IPS DF 4.7 (cell line): Measurements from ENCODE around the gene SBSN.

Experiments
- DNase-seq: peaks from one replicate; pipeline ENCODE4 v3.0.0-alpha.2; 2013; ENCODE audit warnings: low spot score; ENCODE audit errors: extremely low read depth

Gene SBSN

DNA sequence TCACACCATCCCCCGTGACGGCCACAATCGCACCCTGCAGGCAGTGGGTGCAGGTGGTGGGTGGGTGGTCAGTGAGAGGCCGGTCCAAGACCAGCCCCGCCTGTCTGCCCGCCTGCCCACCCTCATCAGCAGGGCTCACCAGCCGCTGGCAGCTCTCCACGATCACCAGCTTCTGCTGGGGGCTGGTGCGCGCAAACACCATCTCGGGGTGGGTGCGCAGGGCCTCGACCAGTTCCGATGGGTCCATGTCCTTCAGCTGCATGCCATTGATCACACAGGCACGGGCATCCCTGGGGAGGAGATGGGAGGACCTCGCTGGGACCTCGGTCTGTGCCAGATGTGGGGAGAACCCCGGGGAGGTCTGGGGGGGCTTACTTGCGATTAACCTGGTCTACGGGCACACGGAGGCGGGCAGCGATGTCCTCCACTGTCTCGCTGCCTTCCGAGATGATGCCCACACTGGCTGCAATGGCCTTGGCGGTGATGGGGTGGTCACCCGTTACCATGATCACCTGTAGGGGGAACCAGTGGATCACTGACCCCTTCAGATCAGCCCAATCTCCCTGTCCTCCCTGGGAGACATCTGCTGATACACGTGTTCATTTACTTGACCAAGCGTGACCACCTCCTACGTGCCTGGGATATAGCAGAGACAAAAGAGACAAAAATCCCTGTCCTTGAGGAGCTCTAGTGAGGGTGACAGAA, 27.3 kb upstream of the SBSN start:
- DNase-seq = no peak

DNA sequence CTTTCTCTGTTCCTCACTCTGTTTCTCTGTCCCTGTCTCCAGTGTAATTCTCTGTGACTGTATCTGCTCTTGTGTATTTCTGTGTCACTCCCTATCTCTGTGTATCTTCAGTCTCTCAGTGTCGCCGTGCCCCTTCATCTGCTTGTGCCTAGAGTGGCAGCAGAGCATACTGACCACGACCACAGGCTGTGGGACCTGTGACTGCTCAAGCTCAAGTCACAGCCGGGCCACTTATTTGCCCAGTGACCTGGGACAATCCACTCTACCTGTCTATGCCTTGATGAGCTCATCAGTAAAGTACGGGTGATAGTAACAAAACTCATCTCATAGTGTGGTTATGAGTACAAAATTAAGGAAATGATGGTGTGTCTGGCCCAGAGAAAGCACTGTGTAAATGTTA, 26.0 kb upstream of the SBSN start:
- no peak for DNase-seq

DNA sequence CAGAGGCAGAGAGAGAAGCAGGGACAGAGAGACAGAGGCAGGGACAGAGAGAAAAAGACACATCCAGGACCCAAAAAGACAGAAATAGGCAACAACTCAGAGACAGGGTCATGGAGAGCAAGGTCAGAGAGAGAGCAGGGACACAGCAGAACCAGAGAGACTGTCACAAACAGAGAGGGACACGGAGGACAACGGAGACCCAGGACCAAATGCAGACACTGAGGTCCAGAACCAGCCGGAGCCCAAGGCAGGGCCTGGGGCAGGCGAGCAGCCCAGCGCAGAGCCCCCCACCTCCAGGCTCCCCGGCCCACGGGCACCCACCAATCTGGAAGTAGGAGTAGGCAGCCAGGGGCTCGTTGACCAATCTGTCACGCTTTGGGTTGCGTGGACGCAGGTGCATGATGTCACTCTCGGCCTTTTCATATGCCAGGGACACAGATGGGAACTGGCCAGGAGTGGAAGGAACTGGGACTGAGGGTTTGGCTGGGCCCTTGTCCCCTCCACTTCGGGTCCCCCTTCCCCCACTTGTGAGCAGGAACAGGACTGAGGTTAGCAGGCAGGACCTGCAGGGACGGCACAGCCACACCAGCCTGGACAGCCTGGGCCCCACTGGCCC, 25.4 kb upstream of the SBSN start:
- DNase-seq = no peak

DNA sequence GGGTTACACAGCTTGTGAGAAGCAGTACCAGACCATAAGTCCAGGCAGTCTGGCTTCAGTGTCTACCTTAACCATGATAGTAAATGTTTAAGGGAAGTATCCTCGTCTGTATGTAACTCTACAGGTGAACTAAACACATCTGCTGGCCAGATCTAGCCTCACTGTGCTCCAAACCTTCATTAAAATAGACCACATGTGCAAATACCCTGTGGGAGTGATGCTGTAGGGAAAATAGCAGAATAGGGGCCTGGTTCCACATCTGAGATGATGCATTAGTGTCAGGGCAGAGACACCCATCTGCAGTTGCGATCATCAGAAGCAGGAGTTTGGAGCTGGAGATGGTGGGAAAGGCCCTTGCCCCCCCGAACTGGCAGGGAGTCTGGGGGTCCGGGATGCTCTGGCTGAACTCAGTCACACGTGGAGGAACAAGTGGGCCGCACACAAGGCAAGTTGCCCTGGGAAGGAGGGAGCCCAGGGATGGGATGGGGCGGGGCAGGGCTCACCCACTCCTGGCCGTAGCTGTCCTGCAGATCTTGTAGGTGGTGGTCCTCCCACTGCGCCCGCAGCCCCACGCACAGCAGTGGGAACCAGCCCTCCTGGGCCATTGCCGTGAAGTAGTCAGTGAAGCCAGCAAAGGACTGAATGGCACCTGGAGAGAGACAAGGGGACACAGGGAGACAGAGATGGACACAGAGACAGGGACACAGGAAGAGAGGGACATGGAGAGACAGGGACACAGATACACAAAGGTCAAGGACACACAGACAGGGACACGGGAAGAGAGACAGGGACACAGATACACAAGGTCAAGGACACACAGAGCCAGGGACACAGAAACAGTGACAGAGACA, 24.6 kb upstream of the SBSN start:
- DNase-seq = no peak

DNA sequence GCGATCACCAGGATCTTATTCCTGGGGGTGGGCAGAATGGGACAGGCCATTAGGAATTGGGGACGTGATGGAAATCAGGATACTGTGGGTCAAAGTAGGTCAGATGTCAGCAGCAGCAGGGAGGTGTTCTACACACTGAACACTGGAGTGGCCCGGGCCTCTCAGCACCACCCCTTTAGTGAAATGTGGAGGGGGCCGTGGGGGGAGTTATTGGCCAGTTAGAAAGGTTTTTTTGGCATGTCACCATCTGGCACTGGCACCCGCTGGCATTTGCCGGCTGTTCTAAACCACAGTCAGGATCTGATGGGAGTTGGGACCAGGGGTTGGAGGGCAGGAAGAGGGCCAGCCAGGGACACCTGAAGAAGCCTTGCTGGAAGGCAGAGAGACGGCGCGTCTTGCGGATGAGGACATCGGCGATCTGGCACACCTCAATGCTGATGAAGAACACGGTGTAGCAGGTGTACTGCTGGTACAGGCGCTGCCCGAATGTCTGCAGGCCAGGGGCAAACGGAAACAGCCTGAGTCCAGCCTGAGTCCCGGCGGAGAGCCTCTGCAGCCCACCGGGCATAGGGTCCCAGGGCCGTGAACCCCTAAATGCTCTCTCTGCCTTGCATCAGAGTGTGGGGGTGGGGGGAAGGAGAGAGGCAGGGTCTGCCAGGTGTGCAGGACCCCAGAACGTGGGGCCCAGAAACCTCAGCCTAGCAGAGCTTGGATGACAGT, 23.1 kb upstream of the SBSN start:
- DNase-seq = no peak

DNA sequence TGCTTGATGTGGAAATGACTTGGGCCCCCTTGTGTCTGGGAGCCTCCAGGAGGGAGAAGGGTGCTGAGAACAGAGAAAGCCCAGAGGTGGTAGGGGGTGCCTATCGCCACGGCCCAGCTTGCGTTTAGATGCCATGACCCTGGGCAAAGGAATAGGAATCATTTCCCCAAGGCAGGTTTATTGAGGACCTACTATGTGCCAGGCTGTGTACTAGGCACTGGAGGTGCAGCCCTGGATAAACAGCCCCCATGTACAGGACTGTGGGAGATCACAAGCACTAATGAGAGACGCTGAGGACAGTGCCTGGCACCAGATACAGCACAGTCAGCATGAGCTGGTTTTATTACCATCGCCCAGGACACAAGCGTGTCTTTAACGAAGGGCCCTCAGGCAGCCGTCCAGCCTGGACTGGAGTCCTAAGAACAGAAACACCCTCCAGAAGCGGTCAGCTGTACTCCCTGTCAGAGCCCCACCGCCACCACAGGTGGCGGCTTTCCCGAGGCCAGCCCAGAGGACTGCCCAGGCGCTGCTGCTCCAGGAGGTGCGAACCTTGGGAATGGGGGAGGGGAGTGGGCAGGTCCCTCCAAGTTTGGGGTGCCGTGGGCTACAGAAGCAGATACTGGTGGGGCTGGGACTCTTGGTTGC, 21.9 kb upstream of the SBSN start:
- DNase-seq = no peak

DNA sequence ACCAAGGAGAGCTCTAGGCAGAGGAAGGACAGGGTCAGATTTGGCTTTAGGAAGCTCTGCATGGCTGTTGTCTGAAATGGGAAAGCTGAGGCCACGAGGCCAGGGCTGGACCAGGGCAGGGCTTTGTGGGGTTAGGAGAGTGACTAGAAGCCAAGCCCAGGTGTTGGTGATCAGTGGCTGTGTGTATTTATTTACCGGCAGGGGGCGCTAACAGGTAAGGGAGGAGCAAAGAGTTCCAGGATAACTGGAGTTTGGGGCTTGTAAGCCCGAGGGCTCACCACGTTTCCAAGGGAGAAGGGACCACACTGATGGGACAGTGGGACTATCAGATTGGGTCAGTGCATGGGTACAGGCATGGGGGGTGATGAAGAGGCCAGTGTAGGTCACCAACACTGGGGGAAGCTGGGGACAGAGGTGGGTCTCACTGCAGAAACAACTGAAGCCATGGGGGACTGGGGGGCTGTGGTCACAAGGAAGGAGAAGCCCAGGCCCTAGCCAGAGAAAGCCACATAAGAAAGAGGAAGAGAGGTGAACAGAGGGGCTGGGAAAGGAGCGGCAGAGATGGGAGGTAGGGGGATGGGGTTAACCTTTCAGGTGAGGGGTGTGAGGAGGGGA, 21.2 kb upstream of the SBSN start:
- no peak for DNase-seq

DNA sequence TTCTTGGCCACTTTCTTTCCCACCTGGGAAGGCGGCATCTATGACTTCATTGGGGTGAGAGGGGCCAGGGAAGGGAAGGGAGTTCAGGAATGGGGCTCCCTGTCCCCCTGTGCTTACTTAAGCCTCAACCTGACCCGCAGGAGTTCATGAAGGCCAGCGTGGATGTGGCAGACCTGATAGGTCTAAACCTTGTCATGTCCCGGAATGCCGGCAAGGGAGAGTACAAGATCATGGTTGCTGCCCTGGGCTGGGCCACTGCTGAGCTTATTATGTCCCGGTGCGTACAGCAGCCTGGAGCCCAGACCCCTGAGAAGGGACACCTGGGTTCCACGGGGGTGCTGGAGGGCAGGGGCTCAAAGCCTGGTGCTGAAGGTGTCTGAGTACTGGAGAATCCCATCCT, 18.4 kb upstream of the SBSN start:
- no peak for DNase-seq

DNA sequence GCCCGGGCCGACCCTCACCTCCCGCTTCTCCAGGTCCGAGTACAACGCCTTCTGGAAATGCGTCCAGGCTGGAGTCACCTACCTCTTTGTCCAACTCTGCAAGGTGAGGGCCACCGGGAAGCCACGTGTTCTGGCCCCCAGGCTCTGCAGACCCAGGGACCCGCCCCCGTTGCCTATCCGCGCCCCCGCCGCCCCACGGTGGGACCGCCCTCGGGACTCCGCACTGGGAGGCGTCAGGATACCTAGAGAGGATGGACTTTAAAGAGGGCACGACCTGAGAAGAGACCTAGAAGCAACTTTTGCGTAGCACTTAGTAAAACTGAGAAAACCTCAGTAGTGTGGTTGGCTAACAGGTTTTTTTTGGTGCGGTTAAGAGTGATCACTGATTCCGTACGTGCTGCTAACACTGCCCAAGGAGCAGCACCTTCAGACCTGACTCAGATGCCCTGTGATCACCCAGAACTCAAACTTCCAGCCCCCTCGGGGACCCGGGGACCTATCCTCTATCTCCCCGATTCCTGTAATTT, 17.8 kb upstream of the SBSN start:
- no peak for DNase-seq

DNA sequence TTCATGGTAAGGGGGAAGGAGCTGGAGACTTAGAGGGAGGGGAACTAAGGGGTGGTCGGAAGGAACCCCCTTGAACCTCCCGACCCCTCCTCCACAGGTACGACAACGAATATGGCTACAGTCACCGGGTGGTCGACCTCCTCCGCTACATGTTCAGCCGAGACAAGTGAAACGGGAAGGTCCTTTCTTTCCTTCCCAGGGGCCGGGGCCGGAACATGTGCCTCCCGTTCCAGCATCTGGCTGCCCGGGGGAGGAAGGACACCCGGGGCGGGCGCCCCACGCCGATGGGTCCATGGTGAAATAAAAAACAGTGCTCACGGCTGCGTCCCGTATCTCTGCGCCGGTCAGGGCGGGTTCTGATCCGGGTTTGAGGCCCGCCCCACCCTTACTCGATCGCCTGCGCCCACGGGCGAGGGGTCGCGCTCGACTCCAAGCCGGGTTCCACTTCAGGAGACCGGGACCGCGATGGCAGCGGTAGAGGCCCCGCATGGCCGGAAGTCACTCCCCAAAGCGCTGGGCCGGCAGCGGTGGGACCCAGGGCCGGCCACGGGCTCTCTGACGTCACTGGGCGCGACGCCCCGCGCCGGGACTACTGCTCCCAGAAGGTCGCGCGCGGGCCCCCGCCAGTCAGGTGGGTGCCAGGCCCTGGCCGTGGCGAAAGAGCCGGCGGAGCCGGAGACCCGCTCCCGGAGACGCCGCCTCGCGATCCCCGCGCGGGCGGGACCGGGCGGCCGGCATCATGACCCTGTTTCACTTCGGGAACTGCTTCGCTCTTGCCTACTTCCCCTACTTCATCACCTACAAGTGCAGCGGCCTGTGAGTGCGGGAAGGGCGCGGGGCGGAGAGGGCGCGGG, 17.1 kb upstream of the SBSN start, which contains the start of gene TMEM147:
TMEM147 (plus strand) TSS at position 626 of the 854 bp plus-strand sequence; CDS start at position 740, 114 bp downstream.
- no peak for DNase-seq

DNA sequence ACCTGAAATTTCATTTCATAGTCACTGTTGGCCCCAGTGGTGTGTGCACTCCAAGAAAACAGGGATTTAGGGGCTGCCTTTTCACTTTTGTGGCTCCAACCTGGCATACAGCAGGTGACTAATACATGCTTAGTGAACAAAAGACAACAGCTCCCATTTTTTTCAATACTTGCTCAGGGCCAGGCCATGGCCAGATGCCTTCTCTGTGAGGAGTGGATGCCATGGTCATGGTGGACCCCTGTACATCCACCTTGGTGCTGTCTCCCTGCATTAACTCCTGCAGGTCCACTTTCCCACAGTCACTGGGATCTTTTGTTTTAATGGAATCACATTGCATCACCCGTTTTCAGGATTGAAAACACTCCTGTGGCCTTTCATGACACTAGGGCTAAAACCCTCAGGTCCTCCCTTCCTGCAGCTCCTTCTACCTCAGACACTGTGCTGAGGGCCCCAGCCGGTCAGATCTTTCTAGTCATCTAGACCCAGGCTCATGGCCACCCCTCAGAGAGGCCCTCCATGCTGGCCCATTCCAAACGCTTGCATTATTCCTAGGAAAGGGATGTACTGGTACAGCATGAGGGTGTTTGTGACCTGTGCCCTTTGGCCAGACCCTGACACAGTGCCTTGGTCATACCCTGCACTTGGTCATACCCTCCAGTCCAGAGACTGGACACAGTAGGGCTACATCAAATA, 16.1 kb upstream of the SBSN start:
- no peak for DNase-seq

DNA sequence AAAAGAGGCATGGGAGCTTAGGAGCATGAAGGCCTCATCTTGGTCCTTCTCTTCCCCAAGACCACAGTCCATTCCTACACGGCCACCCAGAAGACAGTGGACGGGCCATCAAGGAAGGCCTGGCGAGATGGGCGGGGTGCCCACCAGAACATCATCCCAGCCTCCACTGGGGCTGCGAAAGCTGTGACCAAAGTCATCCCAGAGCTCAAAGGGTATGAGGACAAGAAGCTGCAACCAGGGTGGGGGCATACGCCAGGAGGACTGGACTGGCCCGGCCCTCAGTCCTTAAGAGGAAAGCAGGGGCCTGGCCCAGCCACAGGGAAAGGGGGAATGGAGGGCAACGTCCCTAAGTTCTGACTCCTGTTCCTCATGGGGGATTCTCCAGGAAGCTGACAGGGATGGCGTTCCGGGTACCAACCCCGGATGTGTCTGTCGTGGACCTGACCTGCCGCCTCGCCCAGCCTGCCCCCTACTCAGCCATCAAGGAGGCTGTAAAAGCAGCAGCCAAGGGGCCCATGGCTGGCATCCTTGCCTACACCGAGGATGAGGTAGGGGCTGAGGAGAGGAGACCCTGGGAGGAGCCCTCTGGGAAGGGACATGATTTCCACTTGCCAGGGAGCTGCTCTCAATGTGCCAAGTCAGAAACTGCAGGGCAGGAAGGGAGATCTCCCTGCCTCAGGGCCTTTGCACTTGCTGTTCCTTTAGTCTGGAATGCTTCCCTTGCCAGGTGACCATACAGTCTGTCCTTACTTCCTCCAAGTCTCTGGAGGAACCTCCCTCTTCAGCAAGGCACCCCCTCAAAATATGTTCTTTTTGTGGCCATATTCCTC, 15.4 kb upstream of the SBSN start:
- DNase-seq = no peak

DNA sequence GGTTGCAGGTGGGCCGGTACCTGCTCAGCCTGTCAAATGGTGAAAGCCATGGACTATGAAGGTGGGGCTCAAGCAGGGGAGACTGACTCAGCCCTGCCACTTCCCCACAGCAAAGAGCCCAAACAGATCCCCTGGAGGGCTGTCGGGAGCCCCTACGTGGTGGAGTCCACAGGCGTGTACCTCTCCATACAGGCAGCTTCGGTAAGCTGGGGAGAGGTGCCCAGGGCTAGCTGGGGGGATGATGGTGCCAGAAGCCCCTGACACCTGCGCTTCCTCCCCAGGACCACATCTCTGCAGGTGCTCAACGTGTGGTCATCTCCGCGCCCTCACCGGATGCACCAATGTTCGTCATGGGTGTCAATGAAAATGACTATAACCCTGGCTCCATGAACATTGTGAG, 14.1 kb upstream of the SBSN start:
- no peak for DNase-seq

DNA sequence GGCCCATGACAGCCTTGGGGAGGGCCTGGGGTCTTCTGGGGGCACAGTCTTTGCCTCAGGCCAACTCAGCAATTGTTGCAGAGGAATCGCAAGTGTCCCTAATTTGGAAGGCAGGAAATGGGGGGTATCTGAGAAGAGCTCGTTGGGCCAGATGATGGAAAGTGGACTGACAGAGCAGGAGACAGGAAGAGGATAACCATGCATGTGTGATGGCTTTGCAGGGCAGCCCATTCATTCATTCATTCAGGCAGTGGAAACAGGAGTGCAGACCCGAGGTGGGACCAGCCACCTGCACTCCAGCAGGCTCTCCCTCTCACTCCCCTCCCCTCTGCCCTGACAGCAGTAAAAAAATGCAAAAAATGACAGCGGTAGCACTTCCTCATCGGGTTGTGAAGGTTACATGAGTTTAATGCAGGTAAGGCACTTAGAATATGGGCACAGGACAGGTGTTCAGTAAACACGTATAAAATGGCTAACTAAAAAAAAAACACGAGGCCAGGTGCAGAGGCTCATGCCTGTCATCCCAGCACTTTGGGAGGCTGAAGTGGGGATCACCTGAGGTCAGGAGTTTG, 12.3 kb upstream of the SBSN start:
- DNase-seq = no peak

DNA sequence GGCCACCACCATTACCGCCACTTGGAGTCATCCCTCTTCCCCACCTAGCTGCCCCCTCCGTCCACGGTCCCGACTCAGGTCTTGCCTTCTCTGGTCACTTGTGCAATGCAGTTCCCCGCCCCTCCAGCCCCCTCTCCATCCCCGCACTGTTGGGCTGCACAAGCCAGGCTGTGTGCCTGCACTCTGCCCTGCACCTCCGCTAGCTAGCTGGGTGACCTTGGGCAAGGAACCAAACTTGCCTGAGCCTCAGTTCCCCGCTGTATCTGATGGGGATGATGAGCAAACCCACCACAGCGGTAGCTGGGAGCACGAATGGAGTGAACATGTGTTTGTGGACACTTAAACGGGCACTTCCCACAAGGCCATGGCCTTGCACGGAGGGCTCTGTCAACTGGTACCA, 11.7 kb upstream of the SBSN start:
- DNase-seq = no peak

DNA sequence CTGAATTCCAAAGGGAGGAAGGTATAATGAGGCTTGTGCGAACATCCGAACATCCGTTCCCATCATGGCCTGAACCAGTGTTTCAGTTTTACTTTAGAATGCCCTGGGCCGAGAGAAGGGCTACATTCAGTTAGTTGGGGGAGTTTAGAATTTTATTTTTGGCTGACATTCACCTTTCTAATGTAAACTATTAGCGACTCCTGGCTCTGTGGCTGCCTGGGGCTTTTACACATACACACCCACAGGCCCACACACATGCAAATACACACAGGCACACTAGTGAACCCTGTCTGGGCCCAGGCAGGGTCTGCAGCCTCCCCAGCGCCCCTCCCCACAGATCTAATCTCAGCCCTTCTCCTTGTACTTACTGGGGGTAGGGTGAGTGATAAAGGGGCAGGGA, 11.2 kb upstream of the SBSN start:
- DNase-seq = no peak

DNA sequence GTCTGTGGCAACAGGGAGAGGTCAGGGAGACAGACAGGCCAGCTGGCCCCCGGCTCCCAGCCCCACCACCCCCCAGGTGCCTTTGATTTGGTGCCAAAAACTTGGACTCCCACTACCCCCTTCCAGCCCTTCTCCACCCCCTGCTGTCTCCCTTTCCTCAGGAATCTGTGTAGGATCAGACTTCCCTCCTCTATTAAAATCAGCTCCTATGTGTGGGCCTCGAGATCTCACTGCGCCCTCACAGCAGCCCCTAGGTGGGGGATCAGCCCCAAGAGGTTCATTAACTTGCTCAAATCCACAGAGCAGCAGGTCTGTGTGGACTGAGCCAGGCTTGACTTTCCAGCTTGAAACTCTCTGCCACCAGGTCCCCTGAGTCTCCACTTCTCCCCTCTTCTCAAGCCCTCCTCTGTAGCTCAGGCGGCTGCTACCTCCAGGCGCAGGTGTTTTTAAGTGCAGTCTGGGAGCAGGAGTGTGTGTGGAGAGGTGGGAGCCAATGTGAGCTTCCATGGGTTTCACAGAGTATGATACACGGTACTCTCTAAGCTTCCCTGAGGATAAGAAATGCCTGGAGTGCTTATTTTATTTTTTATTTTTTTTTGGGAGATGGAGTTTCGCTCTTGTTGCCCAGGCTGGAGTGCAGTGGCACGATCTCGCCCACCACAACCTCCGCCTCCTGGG, 6.8 kb upstream of the SBSN start:
- DNase-seq = no peak
